Motor neuron (in vitro differentiated cells): ENCODE results near the gene DPY19L2. TPM values are rescaled to one million over a fixed set of nuclear protein-coding genes. Genes with fewer than 3 reads are reported as not detected.
"Not testable (repeated sequence)": the region's sequence is repeated elsewhere in the genome, so short reads cannot be mapped to it uniquely, and the experiment has no call there.

Source experiments
- ATAC-seq, 8 experiments: fragments of 200-7000 bp; cut with Tn5 transposase; replicated peaks in 6 of 8; 2 replicates each; pipeline ENCODE4 v1.8.0; 2021; ENCODE audit warnings: mild to moderate bottlenecking in 8 of 8, moderate library complexity in 8 of 8
- H3K27ac ChIP-seq, 2 donors: fragments of 250-450 bp; sonication (Bioruptor Pico); 2 replicates each; pipeline ENCODE4 v1.9.0; 2021; ENCODE audit warnings: antibody characterized with exemption in 2 of 2, mild to moderate bottlenecking in 2 of 2, moderate library complexity in 1 of 2
- H3K4me1 ChIP-seq, 2 donors: fragments of 250-450 bp; sonication (Bioruptor Pico); replicated peaks in 1 of 2; 2 replicates each; pipeline ENCODE4 v1.6.1; 2021; ENCODE audit warnings: antibody characterized with exemption in 2 of 2, mild to moderate bottlenecking in 2 of 2, moderate library complexity in 1 of 2
- H3K4me3 ChIP-seq, 5 donors: fragments of 250-450 bp; sonication (Bioruptor Pico); 2 replicates each; pipeline ENCODE4 v1.9.0; 2021; ENCODE audit warnings: antibody characterized with exemption in 5 of 5, mild to moderate bottlenecking in 5 of 5, moderate library complexity in 4 of 5
- WGBS, 10 experiments: fragments of 450-650 bp; shearing (Covaris generic); methylation state at CpG; one replicate each; pipeline ENCODE4 v1.0.0; 2022; 5-methylcytosine and 5-hydroxymethylcytosine counted together
- in situ Hi-C, 9 experiments: fragments of 400-800 bp; cut with MboI; loops; one replicate each; pipeline ENCODE4 v1.15.0; 2021; ENCODE audit warnings: low sequenced_read_pairs in 9 of 9, low pct_unique_long_range_greater_than_20kb in 2 of 9; ENCODE audit not compliant: unreplicated experiment in 9 of 9
- total RNA-seq, 8 experiments: library from RNA; unstranded; fragments of 300-600 nt; gene quantifications; 2 replicates each; pipeline versions ENCODE4 v1.2.3 to v1.2.4, GENCODE V29; 2022

DPY19L2 gene
- total RNA-seq, 8 experiments from 2014 or later: 1.7 to 22.8 (median 14.7) TPM

GRCh38 chr12:63551397-63551796 lies 116.9 kb downstream of the DPY19L2 start:
- H3K27ac ChIP-seq, H3K4me1 ChIP-seq, in situ Hi-C loops, ATAC-seq, H3K4me3 ChIP-seq: not testable (repeated sequence)
- WGBS, 10 experiments: 15 to 90% (median 66%) methylated on average over 1 to 8 of the region's 13 CpGs; no CpG with 5 or more reads in 3 of the 10 experiments

GRCh38 chr12:63549034-63549433 lies 119.3 kb downstream of the DPY19L2 start:
- H3K4me1 ChIP-seq, in situ Hi-C loops, H3K27ac ChIP-seq, H3K4me3 ChIP-seq, ATAC-seq: not testable (repeated sequence)
- 20 to 100% (median 44%) methylated on average over 1 to 2 of the region's 2 CpGs; no CpG with 5 or more reads in 1 of the 10 experiments for WGBS, 10 experiments

GRCh38 chr12:63545298-63545916 lies 122.9 kb downstream of the DPY19L2 start:
- no CpG with 5 or more reads among the region's 5 CpGs for WGBS, 10 experiments
- ATAC-seq, H3K4me1 ChIP-seq, H3K4me3 ChIP-seq, H3K27ac ChIP-seq, in situ Hi-C loops: not testable (repeated sequence)

GRCh38 chr12:63538656-63539055 lies 129.6 kb downstream of the DPY19L2 start:
- in situ Hi-C loops, ATAC-seq: not testable (repeated sequence)
- 90 to 94% methylated on average over 2 to 3 of the region's 4 CpGs; no CpG with 5 or more reads in 8 of the 10 experiments for WGBS, 10 experiments

GRCh38 chr12:63537838-63538237 lies 130.5 kb downstream of the DPY19L2 start:
- H3K4me3 ChIP-seq, in situ Hi-C loops, ATAC-seq, H3K4me1 ChIP-seq, H3K27ac ChIP-seq: not testable (repeated sequence)

More at GRCh38 chr12:63538656-63539055, 129.6 kb downstream of the DPY19L2 start:
- H3K4me3 ChIP-seq, H3K27ac ChIP-seq, H3K4me1 ChIP-seq: not testable (repeated sequence)

- H3K4me1 ChIP-seq, in situ Hi-C loops, H3K4me3 ChIP-seq, ATAC-seq, H3K27ac ChIP-seq: not testable (repeated sequence)
- 43 to 96% (median 82%) methylated on average over 1 to 7 of the region's 7 CpGs for WGBS, 10 experiments
Observed at GRCh38 chr12:63529641-63530040, 138.7 kb downstream of the DPY19L2 start.

- no peaks in the 10 kb centered on the region for H3K4me1 ChIP-seq
- in situ Hi-C loops: no loop called here
- 20 to 100% (median 100%) methylated on average over 1 to 3 of the region's 4 CpGs; no CpG with 5 or more reads in 3 of the 10 experiments for WGBS, 10 experiments
- no peak overlapping the region for H3K27ac ChIP-seq
- no peak for ATAC-seq
- no peak overlapping the region for H3K4me3 ChIP-seq
Observed at GRCh38 chr12:63525831-63526230, 142.5 kb downstream of the DPY19L2 start.

- ATAC-seq: no peak
- Histone ChIP-seq H3K4me1 (no peaks in the 10 kb centered on the region), H3K4me3 (no peak overlapping the region), H3K27ac (no peak overlapping the region)
- 0 to 88% (median 33%) methylated on average over 1 to 2 of the region's 2 CpGs; no CpG with 5 or more reads in 1 of the 10 experiments for WGBS, 10 experiments
- in situ Hi-C loops: no loop called here
Observed at GRCh38 chr12:63521706-63522105, 146.6 kb downstream of the DPY19L2 start.

Other genes with a start within 250 kb of the DPY19L2 start
- 10 to 100 TPM; 11.0 to 32.4 (median 17.4) TPM for gene RXYLT1, start 111.4 kb upstream of the DPY19L2 start, total RNA-seq
- gene SRGAP1, start 176.2 kb upstream of the DPY19L2 start, total RNA-seq: 10 to 100 TPM in 3 of 8 experiments, 1 to 10 TPM in 5; 2.2 to 11.4 (median 8.3) TPM